Stimulated activated naive CD4-positive, alpha-beta T cell treated with Interleukin-2 at 50 U/mL for 16 hours (primary cell): ENCODE measurements around the gene MPIG6B.

Source experiments
- DNase-seq: peaks from one replicate; lab custom pipeline; 2025; lab: John Stamatoyannopoulos, UW

MPIG6B gene

GRCh38 chr6:31737991-31738979, 15.1 kb downstream of the MPIG6B start:
- peak; percentile 46 for DNase-seq

- DNase-seq: peak; percentile 95
These were observed 16.6 kb downstream of the MPIG6B start, which contains the start of gene MSH5 for GRCh38 chr6:31739639-31740396. Gene MSH5, plus strand, starts transcription at chr6:31740005. Its CDS starts 462 bp downstream, at chr6:31740467.

- no peak for DNase-seq
These were observed 17.4 kb downstream of the MPIG6B start for GRCh38 chr6:31740397-31741223.

GRCh38 chr6:31741815-31742214, 18.6 kb downstream of the MPIG6B start:
- no peak for DNase-seq

- no peak for DNase-seq
These were observed 19.7 kb downstream of the MPIG6B start for GRCh38 chr6:31742894-31743293.

GRCh38 chr6:31744422-31744821, 21.2 kb downstream of the MPIG6B start:
- DNase-seq: no peak

- DNase-seq: no peak
These were observed 26.3 kb downstream of the MPIG6B start for GRCh38 chr6:31749301-31750036.

GRCh38 chr6:31750411-31751022, 27.3 kb downstream of the MPIG6B start:
- no peak for DNase-seq

- DNase-seq: no peak
These were observed 29.7 kb downstream of the MPIG6B start for GRCh38 chr6:31752739-31753319.

GRCh38 chr6:31758281-31758680, 35.1 kb downstream of the MPIG6B start:
- DNase-seq: no peak

- DNase-seq: no peak
These were observed 37.6 kb downstream of the MPIG6B start for GRCh38 chr6:31760790-31761189.

- DNase-seq: no peak
These were observed 38.2 kb downstream of the MPIG6B start for GRCh38 chr6:31761343-31761742.

- DNase-seq: no peak
These were observed 39.2 kb downstream of the MPIG6B start, which contains the start of gene SAPCD1 for GRCh38 chr6:31762356-31762755. Gene SAPCD1, plus strand, starts transcription at chr6:31762656. Its CDS starts 399 bp downstream, at chr6:31763055.

GRCh38 chr6:31762878-31763618, 39.9 kb downstream of the MPIG6B start:
- DNase-seq: no peak

- DNase-seq: no peak
These were observed 40.4 kb downstream of the MPIG6B start for GRCh38 chr6:31763619-31763940.

GRCh38 chr6:31764198-31764597, 41.0 kb downstream of the MPIG6B start:
- DNase-seq: no peak

GRCh38 chr6:31765559-31765909, 42.4 kb downstream of the MPIG6B start:
- DNase-seq: no peak

GRCh38 chr6:31765910-31766794, 43.0 kb downstream of the MPIG6B start:
- DNase-seq: no peak
